Measurements from ENCODE around the gene ERF.

GRCh38 chr19:42201489-42202289 lies 53.2 kb downstream of the ERF start:
- TF ChIP-seq MAZ (IDR thresholded peaks at IDR 0.05; ENCODE audit: borderline replicate concordance, low read depth, low read length), result no peak
- TF ChIP-seq, protein P1, sequence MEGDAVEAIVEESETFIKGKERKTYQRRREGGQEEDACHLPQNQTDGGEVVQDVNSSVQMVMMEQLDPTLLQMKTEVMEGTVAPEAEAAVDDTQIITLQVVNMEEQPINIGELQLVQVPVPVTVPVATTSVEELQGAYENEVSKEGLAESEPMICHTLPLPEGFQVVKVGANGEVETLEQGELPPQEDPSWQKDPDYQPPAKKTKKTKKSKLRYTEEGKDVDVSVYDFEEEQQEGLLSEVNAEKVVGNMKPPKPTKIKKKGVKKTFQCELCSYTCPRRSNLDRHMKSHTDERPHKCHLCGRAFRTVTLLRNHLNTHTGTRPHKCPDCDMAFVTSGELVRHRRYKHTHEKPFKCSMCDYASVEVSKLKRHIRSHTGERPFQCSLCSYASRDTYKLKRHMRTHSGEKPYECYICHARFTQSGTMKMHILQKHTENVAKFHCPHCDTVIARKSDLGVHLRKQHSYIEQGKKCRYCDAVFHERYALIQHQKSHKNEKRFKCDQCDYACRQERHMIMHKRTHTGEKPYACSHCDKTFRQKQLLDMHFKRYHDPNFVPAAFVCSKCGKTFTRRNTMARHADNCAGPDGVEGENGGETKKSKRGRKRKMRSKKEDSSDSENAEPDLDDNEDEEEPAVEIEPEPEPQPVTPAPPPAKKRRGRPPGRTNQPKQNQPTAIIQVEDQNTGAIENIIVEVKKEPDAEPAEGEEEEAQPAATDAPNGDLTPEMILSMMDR (conservative IDR thresholded peaks at IDR 0.05; ENCODE audit: low read depth, low read length), result no peak
- TF ChIP-seq RFX5 (IDR thresholded peaks at IDR 0.05; ENCODE audit: low read depth, low read length), result no peak
- TF ChIP-seq POLR2A (IDR thresholded peaks at IDR 0.05; ENCODE audit: low read depth, low read length), result no peak
- no peak for TF ChIP-seq ELK1 (IDR thresholded peaks at IDR 0.05; ENCODE audit: borderline replicate concordance, low read depth, low read length)
- no peak for TF ChIP-seq MAFK (IDR thresholded peaks at IDR 0.05; ENCODE audit: low read depth, low read length)
- no peak for TF ChIP-seq NFE2L2 (IDR thresholded peaks at IDR 0.05; ENCODE audit: low read depth, low read length)
- no peak for TF ChIP-seq CEBPB (IDR thresholded peaks at IDR 0.05; ENCODE audit: low read depth, low read length)
- TF ChIP-seq RAD21 (IDR thresholded peaks at IDR 0.05; ENCODE audit: low read length), result no peak
- no peak for TF ChIP-seq RCOR1 (IDR thresholded peaks at IDR 0.05; ENCODE audit: insufficient replicate concordance, low read length)
- TF ChIP-seq FOS (IDR thresholded peaks at IDR 0.05; ENCODE audit: low read depth, low read length), result no peak
